Stimulated activated naive CD8-positive, alpha-beta T cell treated with anti-CD3 and anti-CD28 coated beads, Interleukin-15, Interleukin-2, amounts not matched to agents 100 U/mL and 50 U/mL, for 24 hours (primary cell): ENCODE data around the gene INPP5K.
"Not testable (repeated sequence)": the region's sequence is repeated elsewhere in the genome, so short reads cannot be mapped to it uniquely, and the experiment has no call there.

Experiments used
- ATAC-seq: fragments of 150-1000 bp; cut with Tn5 transposase; one replicate; pipeline ENCODE4 v1.10.0; 2021
- DNase-seq: peaks from one replicate; pipeline ENCODE4 v3.0.0; 2021

Gene INPP5K

GRCh38 chr17:1464186-1464585 lies 52.2 kb downstream of the INPP5K start:
- DNase-seq, result no peak
- ATAC-seq, result no peak

- no peak for DNase-seq
Measured at GRCh38 chr17:1462164-1463112, 54.0 kb downstream of the INPP5K start.

GRCh38 chr17:1461198-1461944 lies 55.0 kb downstream of the INPP5K start:
- DNase-seq (no peak), ATAC-seq (no peak)

More at GRCh38 chr17:1462164-1463112, 54.0 kb downstream of the INPP5K start:
- no peak for ATAC-seq

GRCh38 chr17:1460233-1460632 lies 56.2 kb downstream of the INPP5K start:
- DNase-seq, result no peak
- ATAC-seq, result no peak

GRCh38 chr17:1455797-1456599 lies 60.4 kb downstream of the INPP5K start, which contains the start of gene CRK:
Gene CRK (minus strand): TSS chr17:1456232. CDS start chr17:1456117, 115 bp downstream.
- ATAC-seq, result peak; percentile 92
- peak; percentile 100 for DNase-seq

- DNase-seq (peak; percentile 51), ATAC-seq (peak; percentile 26)
Measured at GRCh38 chr17:1455291-1455796, 61.1 kb downstream of the INPP5K start.

- ATAC-seq, result no peak
- no peak for DNase-seq
Measured at GRCh38 chr17:1454541-1454940, 61.9 kb downstream of the INPP5K start.

- ATAC-seq, DNase-seq: not testable (repeated sequence)
Measured at GRCh38 chr17:1453694-1454093, 62.7 kb downstream of the INPP5K start.

GRCh38 chr17:1452836-1453235 lies 63.6 kb downstream of the INPP5K start:
- DNase-seq (no peak), ATAC-seq (no peak)

GRCh38 chr17:1450261-1450660 lies 66.2 kb downstream of the INPP5K start:
- not testable (repeated sequence) for ATAC-seq, DNase-seq

GRCh38 chr17:1449412-1449967 lies 66.9 kb downstream of the INPP5K start:
- ATAC-seq (no peak), DNase-seq (no peak)

- no peak for ATAC-seq
- no peak for DNase-seq
Measured at GRCh38 chr17:1447052-1447451, 69.4 kb downstream of the INPP5K start.

GRCh38 chr17:1446201-1446600 lies 70.2 kb downstream of the INPP5K start:
- ATAC-seq, result no peak

GRCh38 chr17:1445695-1446094 lies 70.7 kb downstream of the INPP5K start:
- ATAC-seq, DNase-seq: not testable (repeated sequence)

More at GRCh38 chr17:1446201-1446600, 70.2 kb downstream of the INPP5K start:
- no peak for DNase-seq
